DMS 273 (cell line): ENCODE results near the gene GALNTL6.
"Not testable (repeated sequence)": the region's sequence is repeated elsewhere in the genome, so short reads cannot be mapped to it uniquely, and the experiment has no call there.

Source experiments
- DNase-seq: peaks from one replicate; lab custom pipeline; 2025; ENCODE audit not compliant: unreplicated experiment; lab: John Stamatoyannopoulos, UW

GALNTL6 gene

GRCh38 chr4:173002830-173003561 is 1189.8 kb downstream of the GALNTL6 start:
- no peak for DNase-seq

- DNase-seq = peak; percentile 26
These were observed 1192.9 kb downstream of the GALNTL6 start for GRCh38 chr4:173005912-173006633.

GRCh38 chr4:173008436-173008835 is 1195.2 kb downstream of the GALNTL6 start:
- no peak for DNase-seq

GRCh38 chr4:173009129-173009823 is 1196.1 kb downstream of the GALNTL6 start:
- peak; percentile 37 for DNase-seq

- no peak for DNase-seq
These were observed 1199.4 kb downstream of the GALNTL6 start for GRCh38 chr4:173012608-173013007.

- peak; percentile 60 for DNase-seq
These were observed 1200.2 kb downstream of the GALNTL6 start for GRCh38 chr4:173013232-173013930.

- DNase-seq = peak; percentile 57
These were observed 1200.9 kb downstream of the GALNTL6 start for GRCh38 chr4:173014113-173014558.

- no peak for DNase-seq
These were observed 1201.6 kb downstream of the GALNTL6 start for GRCh38 chr4:173014836-173015235.

GRCh38 chr4:173017802-173018201 is 1204.6 kb downstream of the GALNTL6 start:
- DNase-seq = no peak

- DNase-seq = no peak
These were observed 1205.2 kb downstream of the GALNTL6 start for GRCh38 chr4:173018446-173018845.

- DNase-seq = no peak
These were observed 1206.5 kb downstream of the GALNTL6 start for GRCh38 chr4:173019664-173020063.

GRCh38 chr4:173021746-173022573 is 1208.8 kb downstream of the GALNTL6 start:
- not testable (repeated sequence) for DNase-seq

GRCh38 chr4:173024203-173024602 is 1211.0 kb downstream of the GALNTL6 start:
- no peak for DNase-seq

- peak; percentile 83 for DNase-seq
These were observed 1211.9 kb downstream of the GALNTL6 start for GRCh38 chr4:173025131-173025530.

GRCh38 chr4:173037242-173037641 is 1224.0 kb downstream of the GALNTL6 start:
- no peak for DNase-seq

GRCh38 chr4:173038192-173038896 is 1225.1 kb downstream of the GALNTL6 start:
- DNase-seq = no peak

- DNase-seq = peak; percentile 79
These were observed 1226.7 kb downstream of the GALNTL6 start for GRCh38 chr4:173039617-173040577.

- DNase-seq = no peak
These were observed 1228.3 kb downstream of the GALNTL6 start for GRCh38 chr4:173041482-173041881.
